LNCaP clone FGC (cell line): Measurements from ENCODE around the gene UNC93A.
A peak's percentile ranks its signal among the peaks of the same experiment; 100 is the strongest.
"Not testable (repeated sequence)": the region's sequence is repeated elsewhere in the genome, so short reads cannot be mapped to it uniquely, and the experiment has no call there.

Experiments
- DNase-seq: peaks from one replicate; pipeline ENCODE4 v3.0.0-alpha.2; 2011; ENCODE audit warnings: low read depth
- H3K4me3 ChIP-seq: 2 replicates; pipeline ENCODE4 v1.5.1; 2011; ENCODE audit warnings: mild to moderate bottlenecking, low read depth, low read length, control low read depth
- CTCF ChIP-seq: IDR thresholded peaks from 2 replicates; pipeline ENCODE4 v1.5.1; 2012; ENCODE audit warnings: mild to moderate bottlenecking; ENCODE audit not compliant: control insufficient read depth, insufficient read depth; ENCODE audit errors: extremely low read depth

UNC93A gene

GRCh38 chr6:167285077-167285770 lies 5.9 kb upstream of the UNC93A start:
- DNase-seq = no peak
- TF ChIP-seq CTCF = no peak
- H3K4me3 ChIP-seq = no peak overlapping the region

- no peak overlapping the region for H3K4me3 ChIP-seq
- TF ChIP-seq CTCF = no peak
- no peak for DNase-seq
These were observed 3.5 kb upstream of the UNC93A start for GRCh38 chr6:167287513-167288048.

GRCh38 chr6:167288591-167289225 lies 2.4 kb upstream of the UNC93A start:
- H3K4me3 ChIP-seq = not testable (repeated sequence)
- DNase-seq = peak; percentile 54
- peak; percentile 48 for TF ChIP-seq CTCF

- H3K4me3 ChIP-seq, DNase-seq: not testable (repeated sequence)
These were observed 1.8 kb upstream of the UNC93A start for GRCh38 chr6:167289291-167289690.

- H3K4me3 ChIP-seq = no peak overlapping the region
- no peak for DNase-seq
- TF ChIP-seq CTCF = no peak
These were observed 647 bp downstream of the UNC93A start for GRCh38 chr6:167291623-167292300.

- no peak for DNase-seq
- TF ChIP-seq CTCF = no peak
These were observed 1.4 kb downstream of the UNC93A start for GRCh38 chr6:167292301-167293087.

More at GRCh38 chr6:167292301-167293087, 1.4 kb downstream of the UNC93A start:
- no peak overlapping the region for H3K4me3 ChIP-seq
